C4-2B (cell line): ENCODE results near the gene XIAP.

Source experiments
- H3K27ac ChIP-seq: fragments of 450-650 bp; 2 replicates; pipeline ENCODE4 v1.5.1; 2017
- CTCF ChIP-seq: fragments of 450-650 bp; conservative IDR thresholded peaks from 2 replicates; pipeline ENCODE4 v1.5.1; 2017; ENCODE audit warnings: mild to moderate bottlenecking
- ZFX ChIP-seq: fragments of 450-650 bp; IDR thresholded peaks from 2 replicates; pipeline ENCODE4 v1.6.1; 2017

XIAP gene

GRCh38 chrX:123905332-123905731 lies 45.5 kb downstream of the XIAP start:
- no peak overlapping the region for H3K27ac ChIP-seq
- no peak for TF ChIP-seq CTCF
- no peak for TF ChIP-seq ZFX

DNA sequence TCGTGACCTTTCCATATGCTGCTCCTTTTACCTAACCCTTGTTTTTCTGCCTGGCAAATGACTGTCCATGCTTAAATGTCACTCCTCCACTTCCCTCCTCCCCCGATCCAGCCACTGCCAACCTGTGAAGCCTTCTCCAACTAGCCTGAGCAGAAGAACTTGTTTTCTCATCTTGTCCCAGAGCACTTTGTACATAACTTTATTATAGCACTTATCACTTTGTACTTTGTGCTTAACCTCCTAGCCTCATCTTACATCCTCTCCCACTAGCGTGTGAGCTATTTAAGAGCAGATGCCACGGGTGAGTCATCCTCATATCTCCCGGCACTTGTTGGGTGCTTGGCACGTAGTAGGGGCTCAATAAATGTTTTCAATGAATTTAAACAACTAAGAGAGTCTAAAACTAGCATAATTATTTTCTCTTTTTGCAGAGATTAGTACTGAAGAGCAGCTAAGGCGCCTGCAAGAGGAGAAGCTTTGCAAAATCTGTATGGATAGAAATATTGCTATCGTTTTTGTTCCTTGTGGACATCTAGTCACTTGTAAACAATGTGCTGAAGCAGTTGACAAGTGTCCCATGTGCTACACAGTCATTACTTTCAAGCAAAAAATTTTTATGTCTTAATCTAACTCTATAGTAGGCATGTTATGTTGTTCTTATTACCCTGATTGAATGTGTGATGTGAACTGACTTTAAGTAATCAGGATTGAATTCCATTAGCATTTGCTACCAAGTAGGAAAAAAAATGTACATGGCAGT lies 46.9 kb downstream of the XIAP start:
- TF ChIP-seq CTCF (no peak), ZFX (no peak)

GRCh38 chrX:123909523-123909922 lies 49.7 kb downstream of the XIAP start:
- TF ChIP-seq ZFX (no peak), CTCF (no peak)
- no peak overlapping the region for H3K27ac ChIP-seq

More for the DNA sequence above, 46.9 kb downstream of the XIAP start:
- H3K27ac ChIP-seq: peak overlapping the region; percentile 23; the same call in 1 of the 2 replicates

GRCh38 chrX:123917069-123917468 lies 57.2 kb downstream of the XIAP start:
- TF ChIP-seq CTCF: no peak
- TF ChIP-seq ZFX: no peak
- no peak overlapping the region for H3K27ac ChIP-seq

DNA sequence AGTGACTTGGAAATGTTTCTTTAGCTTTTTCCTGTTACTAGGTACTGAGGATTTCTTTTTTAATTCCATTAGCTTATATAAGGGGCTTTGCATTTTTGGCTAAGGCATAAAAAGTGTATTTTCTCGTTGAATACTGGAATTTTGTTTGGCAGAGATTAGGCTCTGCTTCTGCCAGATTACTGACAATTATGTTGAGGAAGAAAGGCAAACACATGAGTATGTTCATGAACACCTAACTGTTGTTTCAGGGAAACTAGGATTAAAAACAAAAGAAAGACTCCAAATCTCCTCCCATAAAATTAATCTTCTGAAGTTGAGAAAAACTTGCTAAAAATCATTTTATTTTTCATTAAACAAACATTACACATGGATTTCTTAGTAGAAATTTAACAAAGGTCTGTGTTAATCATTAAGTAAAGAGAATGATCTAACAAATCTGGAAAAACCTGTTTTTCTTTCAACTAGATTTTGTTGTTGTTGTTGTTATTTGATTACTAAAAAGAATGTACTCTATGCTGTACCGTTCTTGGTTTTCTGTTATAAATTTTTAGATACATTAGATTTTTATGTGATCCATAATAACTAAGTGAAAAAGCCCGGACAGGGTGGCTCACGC lies 58.4 kb downstream of the XIAP start:
- no peak overlapping the region for H3K27ac ChIP-seq
- no peak for TF ChIP-seq CTCF
- TF ChIP-seq ZFX: no peak

- H3K27ac ChIP-seq: no peak overlapping the region
- TF ChIP-seq CTCF (no peak), ZFX (no peak)
Observed at GRCh38 chrX:123920105-123920785, 60.4 kb downstream of the XIAP start.

GRCh38 chrX:123923211-123923610 lies 63.4 kb downstream of the XIAP start:
- TF ChIP-seq CTCF: no peak
- TF ChIP-seq ZFX: no peak
- no peak overlapping the region for H3K27ac ChIP-seq
